ENCODE measurements around the gene NYAP1.

DNA sequence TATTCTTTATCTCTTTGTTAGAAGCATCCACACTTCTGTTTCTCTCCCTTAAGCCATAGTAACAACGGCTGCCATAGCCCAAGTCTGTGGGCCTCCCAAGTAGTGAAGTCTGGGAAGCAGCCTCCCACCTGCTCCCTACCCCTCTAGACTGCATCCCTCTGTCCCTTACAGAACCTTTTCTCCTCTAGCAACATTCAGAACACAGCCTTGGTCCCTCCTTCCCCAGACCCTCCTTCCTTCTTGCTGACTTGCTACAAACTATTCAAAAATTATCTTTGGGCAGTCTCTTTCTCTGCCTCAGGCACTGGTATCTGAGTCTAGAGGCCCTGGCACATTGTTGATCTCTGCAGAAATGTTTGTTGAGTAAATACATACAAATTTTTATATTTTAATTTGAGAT lies 2.3 kb upstream of the NYAP1 start:
- TF ChIP-seq, protein P1, sequence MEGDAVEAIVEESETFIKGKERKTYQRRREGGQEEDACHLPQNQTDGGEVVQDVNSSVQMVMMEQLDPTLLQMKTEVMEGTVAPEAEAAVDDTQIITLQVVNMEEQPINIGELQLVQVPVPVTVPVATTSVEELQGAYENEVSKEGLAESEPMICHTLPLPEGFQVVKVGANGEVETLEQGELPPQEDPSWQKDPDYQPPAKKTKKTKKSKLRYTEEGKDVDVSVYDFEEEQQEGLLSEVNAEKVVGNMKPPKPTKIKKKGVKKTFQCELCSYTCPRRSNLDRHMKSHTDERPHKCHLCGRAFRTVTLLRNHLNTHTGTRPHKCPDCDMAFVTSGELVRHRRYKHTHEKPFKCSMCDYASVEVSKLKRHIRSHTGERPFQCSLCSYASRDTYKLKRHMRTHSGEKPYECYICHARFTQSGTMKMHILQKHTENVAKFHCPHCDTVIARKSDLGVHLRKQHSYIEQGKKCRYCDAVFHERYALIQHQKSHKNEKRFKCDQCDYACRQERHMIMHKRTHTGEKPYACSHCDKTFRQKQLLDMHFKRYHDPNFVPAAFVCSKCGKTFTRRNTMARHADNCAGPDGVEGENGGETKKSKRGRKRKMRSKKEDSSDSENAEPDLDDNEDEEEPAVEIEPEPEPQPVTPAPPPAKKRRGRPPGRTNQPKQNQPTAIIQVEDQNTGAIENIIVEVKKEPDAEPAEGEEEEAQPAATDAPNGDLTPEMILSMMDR (IDR thresholded peaks at IDR 0.05; ENCODE audit: insufficient read depth, low read depth, low read length): no peak
- no peak for TF ChIP-seq EZH2 (IDR thresholded peaks at IDR 0.05; ENCODE audit: insufficient read depth, low read length)
